Left lung (tissue), 10 donors: Measurements from ENCODE around the gene PTPRD. TPM values are rescaled to one million over a fixed set of nuclear protein-coding genes. Genes with fewer than 3 reads are reported as not detected.

Experiments
- ATAC-seq: fragments of 200-7000 bp; cut with Tn5 transposase; one replicate; pipeline ENCODE4 v1.9.1; 2020; ENCODE audit warnings: moderate library complexity
- DNase-seq, 4 donors: peaks; one replicate each; pipeline ENCODE4 v3.0.0-alpha.2; 2013 to 2020
- H3K27ac ChIP-seq, 2 donors: fragments of 200-600 bp; sonication (generic) in 1 of 2; one replicate each; pipeline versions ENCODE4 v1.5.0 to v1.8.0; 2020 to 2021
- H3K27me3 ChIP-seq, 2 donors: fragments of 200-600 bp; sonication (generic) in 1 of 2; one replicate each; pipeline versions ENCODE4 v1.5.0 to v1.8.0; 2020 to 2021
- H3K36me3 ChIP-seq, 2 donors: fragments of 200-600 bp; sonication (generic) in 1 of 2; one replicate each; pipeline versions ENCODE4 v1.5.0 to v1.8.0; 2020 to 2021
- H3K4me1 ChIP-seq, 2 donors: fragments of 200-600 bp; one replicate each; pipeline ENCODE4 v1.8.0; 2021
- H3K4me3 ChIP-seq, 2 donors: fragments of 200-600 bp; sonication (generic) in 1 of 2; one replicate each; pipeline versions ENCODE4 v1.5.0 to v1.8.0; 2020 to 2021; ENCODE audit warnings: mild to moderate bottlenecking in 1 of 2
- H3K9me3 ChIP-seq, 2 donors: fragments of 200-600 bp; sonication (generic) in 1 of 2; one replicate each; pipeline versions ENCODE4 v1.5.0 to v1.8.0; 2020 to 2021
- intact Hi-C, 2 donors: fragments of 100-400 bp; cut with DNase I; formaldehyde crosslinking; loops; one replicate each; pipeline versions ENCODE4 v1.11.2 to v1.14.2; 2022
- polyA plus RNA-seq, 6 donors: library from polyadenylated mRNA; unstranded; fragments of 120-200 nt; gene quantifications; one replicate each; pipeline ENCODE4 v1.2.1, GENCODE V29; 2013; ENCODE audit not compliant: insufficient read length in 6 of 6
- total RNA-seq, 2 donors: library from RNA; stranded (reverse); fragmentation: NEBNext Ultra II Directional; extraction: Animal tissue kit (Norgen Biotek cat#: 25700); gene quantifications; one replicate each; pipeline ENCODE4 v1.2.1, GENCODE V29; 2021
- TF ChIP-seq, protein P1 (sequence below), 2 donors: fragments of 200-600 bp; sonication (generic) in 1 of 2; IDR thresholded peaks; one replicate each; pipeline versions ENCODE4 v1.5.0 to v1.8.0; 2021; ENCODE audit warnings: antibody characterized with exemption in 2 of 2
- donor health status: DM: no; HTN: yes; CAD: no.
- donor health status: DM: no; HTN: no; CAD: no.

Gene PTPRD
- total and polyA plus RNA-seq, 8 donors, result 24.2 to 167 (median 139) TPM

DNA sequence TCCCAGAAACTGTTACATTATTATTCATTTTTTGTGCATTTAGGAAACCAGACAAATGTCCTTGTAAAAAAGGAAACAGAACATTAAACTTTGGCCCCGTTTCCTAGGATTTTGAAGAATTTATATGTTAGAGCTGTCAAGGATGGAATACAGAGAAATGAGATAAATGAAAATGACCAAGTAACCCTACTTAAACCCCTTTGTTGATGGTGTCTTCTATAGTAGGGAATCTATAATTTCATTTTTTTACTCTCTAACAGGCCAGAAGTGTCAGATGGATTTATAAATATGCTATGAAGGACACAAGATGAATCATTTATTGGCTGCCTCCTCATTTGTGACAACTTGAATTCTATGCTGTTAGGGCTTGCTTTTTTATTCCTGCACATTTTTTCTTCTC, 1047.1 kb downstream of the PTPRD start:
- Histone ChIP-seq H3K4me1 (no peaks in the 10 kb centered on the region), H3K4me3 (no peak overlapping the region), H3K36me3 (no peaks in the 10 kb centered on the region), H3K9me3 (no peaks in the 10 kb centered on the region), H3K27ac (no peak overlapping the region), H3K27me3 (no peaks in the 10 kb centered on the region)
- intact Hi-C loops, result no loop called here
- TF ChIP-seq, protein P1, sequence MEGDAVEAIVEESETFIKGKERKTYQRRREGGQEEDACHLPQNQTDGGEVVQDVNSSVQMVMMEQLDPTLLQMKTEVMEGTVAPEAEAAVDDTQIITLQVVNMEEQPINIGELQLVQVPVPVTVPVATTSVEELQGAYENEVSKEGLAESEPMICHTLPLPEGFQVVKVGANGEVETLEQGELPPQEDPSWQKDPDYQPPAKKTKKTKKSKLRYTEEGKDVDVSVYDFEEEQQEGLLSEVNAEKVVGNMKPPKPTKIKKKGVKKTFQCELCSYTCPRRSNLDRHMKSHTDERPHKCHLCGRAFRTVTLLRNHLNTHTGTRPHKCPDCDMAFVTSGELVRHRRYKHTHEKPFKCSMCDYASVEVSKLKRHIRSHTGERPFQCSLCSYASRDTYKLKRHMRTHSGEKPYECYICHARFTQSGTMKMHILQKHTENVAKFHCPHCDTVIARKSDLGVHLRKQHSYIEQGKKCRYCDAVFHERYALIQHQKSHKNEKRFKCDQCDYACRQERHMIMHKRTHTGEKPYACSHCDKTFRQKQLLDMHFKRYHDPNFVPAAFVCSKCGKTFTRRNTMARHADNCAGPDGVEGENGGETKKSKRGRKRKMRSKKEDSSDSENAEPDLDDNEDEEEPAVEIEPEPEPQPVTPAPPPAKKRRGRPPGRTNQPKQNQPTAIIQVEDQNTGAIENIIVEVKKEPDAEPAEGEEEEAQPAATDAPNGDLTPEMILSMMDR (IDR thresholded peaks at IDR 0.05), result no peak
- DNase-seq (no peak), ATAC-seq (no peak)

GRCh38 chr9:9563817-9564216, 1049.0 kb downstream of the PTPRD start:
- TF ChIP-seq, protein P1 (IDR thresholded peaks at IDR 0.05), result no peak
- H3K27me3 ChIP-seq, result no peaks in the 10 kb centered on the region
- no peak overlapping the region for H3K4me3 ChIP-seq
- no peaks in the 10 kb centered on the region for H3K9me3 ChIP-seq
- H3K4me1 ChIP-seq, result no peaks in the 10 kb centered on the region
- intact Hi-C loops, result no loop called here
- peak; percentile 54 for ATAC-seq
- no peak overlapping the region for H3K27ac ChIP-seq
- no peak for DNase-seq
- H3K36me3 ChIP-seq, result no peaks in the 10 kb centered on the region

- intact Hi-C loops, result no loop called here
- no peaks in the 10 kb centered on the region for H3K36me3 ChIP-seq
- no peaks in the 10 kb centered on the region for H3K4me1 ChIP-seq
- no peak overlapping the region for H3K27ac ChIP-seq
- H3K4me3 ChIP-seq, result no peak overlapping the region
- H3K9me3 ChIP-seq, result no peaks in the 10 kb centered on the region
- no peak for DNase-seq
- H3K27me3 ChIP-seq, result no peaks in the 10 kb centered on the region
- TF ChIP-seq, protein P1 (IDR thresholded peaks at IDR 0.05), result no peak
- ATAC-seq, result no peak
These were observed 1052.3 kb downstream of the PTPRD start for GRCh38 chr9:9560382-9561035.

DNA sequence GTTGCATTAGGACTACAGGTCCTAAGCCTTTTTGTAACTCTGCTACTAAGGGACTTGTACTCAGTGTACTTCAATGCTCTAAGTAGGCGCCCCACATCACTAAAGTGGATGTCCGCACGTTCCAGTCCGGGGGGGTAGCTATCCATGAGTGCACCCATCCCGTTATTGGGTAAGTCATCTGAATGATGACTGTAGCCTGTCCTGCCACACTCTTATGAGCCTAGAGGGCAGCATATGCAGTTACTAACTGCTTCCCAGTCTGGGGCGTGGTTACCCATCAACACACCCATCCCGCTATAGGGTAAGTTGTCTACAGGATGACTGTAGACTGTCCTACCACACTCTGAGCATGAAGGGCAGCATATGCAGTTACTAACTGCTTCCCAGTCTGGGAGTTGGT, 1053.9 kb downstream of the PTPRD start:
- intact Hi-C loops, result no loop called here
- DNase-seq, result no peak
- H3K9me3 ChIP-seq, result no peaks in the 10 kb centered on the region
- H3K27ac ChIP-seq, result no peak overlapping the region
- no peak overlapping the region for H3K4me3 ChIP-seq
- TF ChIP-seq, protein P1 (IDR thresholded peaks at IDR 0.05), result no peak
- ATAC-seq, result no peak
- no peaks in the 10 kb centered on the region for H3K27me3 ChIP-seq
- H3K4me1 ChIP-seq, result no peaks in the 10 kb centered on the region
- H3K36me3 ChIP-seq, result no peaks in the 10 kb centered on the region

DNA sequence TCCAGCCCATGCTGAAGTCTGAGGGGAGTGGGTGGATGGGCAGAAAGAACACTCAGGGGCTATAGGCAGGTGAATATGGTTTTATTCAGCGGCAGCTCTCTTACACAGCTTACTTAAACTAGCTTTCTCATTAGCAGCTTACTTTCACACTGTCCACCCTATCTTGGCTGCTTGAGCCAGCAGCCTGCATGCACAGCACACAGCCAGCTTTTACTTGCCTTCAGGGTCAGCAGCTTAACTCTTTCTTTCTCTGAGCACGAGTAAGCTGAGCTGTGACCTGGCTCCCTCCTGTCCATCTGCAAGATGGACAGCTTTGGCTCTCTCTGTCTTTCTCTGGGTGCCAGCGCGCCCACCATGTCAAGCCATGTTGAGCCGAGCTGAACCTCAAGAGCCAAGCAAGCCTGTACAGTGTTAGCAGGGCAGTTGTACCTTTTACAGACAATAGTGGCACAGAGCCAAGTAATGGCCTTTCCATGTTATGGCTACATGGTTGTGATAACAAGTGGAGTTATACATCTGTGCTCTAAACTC, 1054.9 kb downstream of the PTPRD start:
- TF ChIP-seq, protein P1 (IDR thresholded peaks at IDR 0.05), result no peak
- intact Hi-C loops, result no loop called here

More for the DNA sequence above, 1054.9 kb downstream of the PTPRD start:
- no peaks in the 10 kb centered on the region for H3K4me1 ChIP-seq
- DNase-seq (no peak), ATAC-seq (no peak)
- no peaks in the 10 kb centered on the region for H3K27me3 ChIP-seq
- H3K36me3 ChIP-seq, result no peaks in the 10 kb centered on the region
- H3K4me3 ChIP-seq, result no peak overlapping the region
- no peak overlapping the region for H3K27ac ChIP-seq
- no peaks in the 10 kb centered on the region for H3K9me3 ChIP-seq
